K562 (cell line): Measurements from ENCODE around the gene STX1A. TPM values are rescaled to one million over a fixed set of nuclear protein-coding genes. Genes with fewer than 3 reads are reported as not detected.

Source experiments
- ATAC-seq: fragments of 200-7000 bp; cut with Tn5 transposase; 3 replicates; pipeline ENCODE4 v1.9.1; 2020; ENCODE audit warnings: moderate library complexity
- BruUV-seq: library from RNA; stranded (reverse); fragments of 400-500 nt; replicated peaks from 2 replicates; lab custom pipeline; 2021; lab: Mats Ljungman, UMichigan
- CTCF ChIA-PET: fragments of 300-600 bp; formaldehyde crosslinking; extraction: SDS; loops from one replicate; lab custom pipeline; 2021; ENCODE audit warnings: low intra/inter-chr PET ratio; lab: Yijun Ruan, JAX
- POLR2A ChIA-PET: fragments of 300-600, 350-650 bp; sonication (Branson Sonifier 250); formaldehyde crosslinking; extraction: SDS; loops from one replicate; lab custom pipeline; 2021; ENCODE audit warnings: antibody characterized with exemption, inconsistent platforms; lab: Yijun Ruan, JAX
- DNase-seq, 4 experiments: peaks; one replicate each; pipeline versions ENCODE4 v3.0.0 to v3.0.0-alpha.2; 2011 to 2018; ENCODE audit warnings: low spot score in 3 of 4, mixed read lengths in 3 of 4; ENCODE audit errors: extremely low read depth in 1 of 4
- FAIRE-seq: peaks from 2 replicates; lab custom pipeline; 2011; peaks lifted over from hg19 to GRCh38; lab: Jason Lieb, UNC
- H2AFZ ChIP-seq: 2 replicates; pipeline ENCODE4 v1.6.0; 2011; ENCODE audit warnings: low read depth, low read length, control low read depth, inconsistent platforms
- H3K27ac ChIP-seq: fragments of 200-600 bp; 3 replicates; pipeline ENCODE4 v1.8.0; 2011; ENCODE audit warnings: low read depth, mild to moderate bottlenecking, control low read depth, inconsistent platforms, low read length, moderate library complexity, mixed read lengths; ENCODE audit errors: extremely low read depth
- H3K27me3 ChIP-seq, 2 experiments: fragments of 300-600 bp in 1 of 2; 2 replicates in 1 of 2; 3 replicates in 1 of 2; pipeline versions ENCODE4 v1.6.0 to v1.8.0; 2011; ENCODE audit warnings: inconsistent platforms in 2 of 2, low read length in 2 of 2, mild to moderate bottlenecking in 1 of 2, mixed read lengths in 1 of 2, moderate library complexity in 1 of 2; ENCODE audit not compliant: control insufficient read depth in 2 of 2, insufficient read depth in 2 of 2
- H3K36me3 ChIP-seq: fragments of 300-600 bp; 3 replicates; pipeline ENCODE4 v1.8.0; 2011; ENCODE audit warnings: mild to moderate bottlenecking, low read length, inconsistent platforms; ENCODE audit not compliant: control insufficient read depth, insufficient read depth
- H3K4me1 ChIP-seq, 2 experiments: fragments of 200-600 bp in 1 of 2; replicated peaks in 1 of 2; 2 replicates in 1 of 2; 3 replicates in 1 of 2; pipeline versions ENCODE4 v1.5.1 to v1.8.0; 2011; ENCODE audit warnings: inconsistent platforms in 2 of 2, low read length in 2 of 2, mild to moderate bottlenecking in 1 of 2, mixed read lengths in 1 of 2, moderate library complexity in 1 of 2; ENCODE audit not compliant: control insufficient read depth in 2 of 2, insufficient read depth in 2 of 2
- H3K4me2 ChIP-seq: 2 replicates; pipeline ENCODE4 v1.6.1; 2011; ENCODE audit warnings: low read length, control low read depth, inconsistent platforms, mixed read lengths; ENCODE audit not compliant: insufficient read depth
- H3K4me3 ChIP-seq: fragments of 200-600 bp; sonication (generic), shearing (Covaris generic); 2 replicates; pipeline ENCODE4 v1.5.1; 2016; ENCODE audit warnings: control low read depth, inconsistent platforms
- H3K79me2 ChIP-seq: fragments of 200-600 bp; 3 replicates; pipeline ENCODE4 v1.8.0; 2011; ENCODE audit warnings: low read length, inconsistent platforms; ENCODE audit not compliant: control insufficient read depth, insufficient read depth
- H3K9ac ChIP-seq, 2 experiments: 2 replicates each; pipeline versions ENCODE4 v1.6.0 to v1.6.1; 2011; ENCODE audit warnings: low read depth in 2 of 2, low read length in 2 of 2, control low read depth in 1 of 2, inconsistent platforms in 1 of 2, mild to moderate bottlenecking in 1 of 2, mixed read lengths in 1 of 2; ENCODE audit not compliant: insufficient read depth in 1 of 2
- H3K9me1 ChIP-seq: one replicate; pipeline ENCODE4 v1.6.0; 2011; ENCODE audit warnings: inconsistent platforms, mild to moderate bottlenecking, low read length, moderate library complexity; ENCODE audit not compliant: control insufficient read depth, insufficient read depth
- H3K9me3 ChIP-seq: replicated peaks from 2 replicates; pipeline ENCODE4 v1.5.1; 2011; ENCODE audit warnings: low read depth, low read length, inconsistent platforms; ENCODE audit not compliant: control insufficient read depth, insufficient read depth
- H4K20me1 ChIP-seq: replicated peaks from 2 replicates; pipeline ENCODE4 v1.6.1; 2011; ENCODE audit warnings: low read length, inconsistent platforms, mixed read lengths; ENCODE audit not compliant: control insufficient read depth, insufficient read depth
- POLR2A ChIP-seq: fragments of 450-650 bp; conservative IDR thresholded peaks from 2 replicates; pipeline ENCODE4 v1.6.1; 2016
- POLR2G ChIP-seq: fragments of 200-400 bp; formaldehyde crosslinking; IDR thresholded peaks from 2 replicates; pipeline ENCODE4 v1.6.1; 2017; ENCODE audit warnings: low read depth, mild to moderate bottlenecking, antibody characterized with exemption, low read length, moderate library complexity
- RBFOX2 ChIP-seq: fragments of 200-400 bp; formaldehyde crosslinking; IDR thresholded peaks from 2 replicates; pipeline ENCODE4 v1.6.1; 2017; ENCODE audit warnings: low read depth, mild to moderate bottlenecking, low read length, moderate library complexity
- ZNF347 ChIP-seq: fragments of 450-650 bp; formaldehyde crosslinking; IDR thresholded peaks from 2 replicates; pipeline ENCODE4 v1.4.0; 2020; ENCODE audit warnings: low read depth, mild to moderate bottlenecking, moderate library complexity
- ZNF695 ChIP-seq: fragments of 450-650 bp; formaldehyde crosslinking; IDR thresholded peaks from 2 replicates; pipeline ENCODE4 v1.4.0; 2020; ENCODE audit warnings: mild to moderate bottlenecking, moderate library complexity
- WGBS: fragments of 100-300 bp; shearing (Covaris generic); methylation state at CpG from one replicate; pipeline ENCODE4 v1.1.6; 2016; ENCODE audit warnings: low coverage, mixed read lengths; ENCODE audit not compliant: insufficient coverage; ENCODE audit errors: missing lambda C conversion rate; 5-methylcytosine and 5-hydroxymethylcytosine counted together
- in situ Hi-C: fragments of 300-500 bp; cut with MboI; formaldehyde crosslinking; loops from 4 replicates; pipeline ENCODE4 v1.15.0; 2018; ENCODE audit warnings: inconsistent platforms, mixed read lengths
- intact Hi-C: fragments of 100-400 bp; cut with micrococcal nuclease; formaldehyde crosslinking; loops from 2 replicates; pipeline ENCODE4 v1.14.2; 2022
- polyA plus RNA-seq, 8 experiments: library from polyadenylated mRNA; depleted of rRNA in 4 of 8; stranded (reverse) in 5 of 8; unstranded in 3 of 8; fragments of >200 nt; fragmentation: Nextera tagmentation in 2 of 8; fragmentation: Illumina TruSeq in 1 of 8; extraction: Ambion mirVana in 2 of 8; extraction: Trizol in 1 of 8; gene quantifications; 2 replicates each; pipeline versions ENCODE4 v1.2.1 to v1.2.3, GENCODE V29; 2011 to 2014; ENCODE audit warnings: inconsistent platforms in 1 of 8, missing spikeins in 1 of 8
- total RNA-seq, 7 experiments: library from RNA; depleted of rRNA in 6 of 7; stranded (reverse); fragments of >200 nt in 6 of 7; fragmentation: Illumina TruSeq in 2 of 7; extraction: Trizol in 2 of 7; gene quantifications; 2 replicates each; pipeline versions ENCODE4 v1.2.1 to v1.2.3, GENCODE V29; 2011 to 2021; ENCODE audit warnings: low replicate concordance in 1 of 7
- TF ChIP-seq, protein P1 (sequence below): sonication (generic); formaldehyde crosslinking; IDR thresholded peaks from 2 replicates; pipeline ENCODE4 v1.8.0; 2023; ENCODE audit warnings: missing genetic modification reagents, mild to moderate bottlenecking, borderline replicate concordance
- TF ChIP-seq, protein P2 (sequence below): fragments of 450-650 bp; IDR thresholded peaks from 2 replicates; pipeline ENCODE4 v1.6.1; 2018; ENCODE audit not compliant: partially characterized antibody
- TF ChIP-seq, protein P3 (sequence below): fragments of 450-650 bp; conservative IDR thresholded peaks from 2 replicates; pipeline ENCODE4 v1.6.1; 2016; ENCODE audit warnings: missing genetic modification characterization, low read depth, mild to moderate bottlenecking, missing compliant biosample characterization, moderate library complexity
- TF ChIP-seq, protein P4 (sequence below): sonication (generic); formaldehyde crosslinking; IDR thresholded peaks from 2 replicates; pipeline ENCODE4 v1.9.0; 2022; ENCODE audit warnings: mild to moderate bottlenecking, missing genetic modification reagents

The STX1A gene
- total and polyA plus RNA-seq, 9 of the 15 experiments (the other 6 are each of a cell fraction or from before 2014, with no cell fraction given): 0.04 to 15.1 (median 6.3) TPM

DNA sequence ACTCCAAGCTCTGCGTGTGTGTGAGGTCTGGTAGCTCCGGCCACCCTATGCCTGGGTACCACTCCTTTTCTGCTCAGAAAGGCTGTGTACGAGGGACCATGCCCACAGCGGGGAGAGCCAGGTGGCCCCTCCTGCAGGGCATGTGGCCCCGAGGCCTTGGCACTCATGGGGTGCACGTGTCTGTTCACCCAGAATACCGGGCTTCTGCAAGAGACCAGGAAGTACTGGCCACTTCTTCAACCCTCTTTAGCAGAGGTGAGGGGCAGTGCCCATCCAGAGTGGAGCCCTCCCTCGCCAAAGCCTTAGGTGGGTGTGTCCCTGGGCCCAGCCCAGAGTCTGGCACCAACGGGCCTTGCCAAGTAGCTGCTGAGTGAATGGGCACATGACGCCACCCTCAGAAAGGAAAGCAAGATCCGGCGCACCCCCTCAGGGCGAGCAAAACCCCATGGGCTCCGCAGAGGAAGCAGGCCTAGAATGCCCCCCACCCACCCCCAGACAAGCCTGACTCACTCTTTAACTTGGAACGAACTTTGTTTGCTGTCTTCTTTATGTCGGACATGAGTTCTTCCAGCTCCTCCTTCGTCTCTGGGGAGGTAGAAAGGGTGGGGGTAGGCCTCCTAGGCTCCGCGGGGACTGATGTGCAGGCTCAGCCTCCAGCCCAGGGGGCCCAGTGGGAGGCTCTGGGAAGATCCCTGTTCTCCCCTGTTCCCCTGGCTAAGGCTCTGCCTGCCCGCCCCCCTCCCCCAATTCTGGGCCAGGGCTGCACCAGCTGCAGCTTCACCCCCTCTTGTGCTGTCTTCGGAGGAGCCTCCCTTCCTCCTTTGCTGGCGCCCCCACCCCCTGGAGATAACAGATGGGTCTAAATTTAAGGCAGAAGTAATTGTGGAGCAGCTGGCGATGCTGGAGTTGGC lies 14.6 kb downstream of the STX1A start:
- H4K20me1 ChIP-seq: peaks cover 25% of the 10 kb centered on the region
- no peak overlapping the region for H2AFZ ChIP-seq
- H3K9ac ChIP-seq: peak overlapping the region in 1 of 2 experiments; percentile 79; a peak in 2 of 4 replicates
- H3K9me3 ChIP-seq: no peaks in the 10 kb centered on the region
- H3K36me3 ChIP-seq: peaks cover 21% of the 10 kb centered on the region; the same call in 2 of the 3 replicates
- ATAC-seq: no peak
- no TSS peak for BruUV-seq
- DNase-seq: no peak
- 76% methylated on average over 22 of the region's 23 CpGs for WGBS
- no peaks in the 10 kb centered on the region; a peak in 1 of 5 replicates for H3K27me3 ChIP-seq
- ChIA-PET POLR2A (interaction anchor here (0.5 to 3.3 kb wide), 5 partner anchors 8 to 180 kb away, joined by 3 to 16 read pairs (median 6); partner anchors contain the start of gene STX1A), CTCF (no interaction called here)
- TF ChIP-seq RBFOX2 (peak; percentile 3; the same call in 1 of the 2 replicates), POLR2G (peak; percentile 8; the same call in 1 of the 2 replicates), POLR2A (0 out of 2 replicates have a peak, but pooled peaks have one; percentile 11), ZNF347 (CRISPR knock-in tag) (no peak), ZNF695 (CRISPR knock-in tag) (no peak)
- TF ChIP-seq, protein P1, sequence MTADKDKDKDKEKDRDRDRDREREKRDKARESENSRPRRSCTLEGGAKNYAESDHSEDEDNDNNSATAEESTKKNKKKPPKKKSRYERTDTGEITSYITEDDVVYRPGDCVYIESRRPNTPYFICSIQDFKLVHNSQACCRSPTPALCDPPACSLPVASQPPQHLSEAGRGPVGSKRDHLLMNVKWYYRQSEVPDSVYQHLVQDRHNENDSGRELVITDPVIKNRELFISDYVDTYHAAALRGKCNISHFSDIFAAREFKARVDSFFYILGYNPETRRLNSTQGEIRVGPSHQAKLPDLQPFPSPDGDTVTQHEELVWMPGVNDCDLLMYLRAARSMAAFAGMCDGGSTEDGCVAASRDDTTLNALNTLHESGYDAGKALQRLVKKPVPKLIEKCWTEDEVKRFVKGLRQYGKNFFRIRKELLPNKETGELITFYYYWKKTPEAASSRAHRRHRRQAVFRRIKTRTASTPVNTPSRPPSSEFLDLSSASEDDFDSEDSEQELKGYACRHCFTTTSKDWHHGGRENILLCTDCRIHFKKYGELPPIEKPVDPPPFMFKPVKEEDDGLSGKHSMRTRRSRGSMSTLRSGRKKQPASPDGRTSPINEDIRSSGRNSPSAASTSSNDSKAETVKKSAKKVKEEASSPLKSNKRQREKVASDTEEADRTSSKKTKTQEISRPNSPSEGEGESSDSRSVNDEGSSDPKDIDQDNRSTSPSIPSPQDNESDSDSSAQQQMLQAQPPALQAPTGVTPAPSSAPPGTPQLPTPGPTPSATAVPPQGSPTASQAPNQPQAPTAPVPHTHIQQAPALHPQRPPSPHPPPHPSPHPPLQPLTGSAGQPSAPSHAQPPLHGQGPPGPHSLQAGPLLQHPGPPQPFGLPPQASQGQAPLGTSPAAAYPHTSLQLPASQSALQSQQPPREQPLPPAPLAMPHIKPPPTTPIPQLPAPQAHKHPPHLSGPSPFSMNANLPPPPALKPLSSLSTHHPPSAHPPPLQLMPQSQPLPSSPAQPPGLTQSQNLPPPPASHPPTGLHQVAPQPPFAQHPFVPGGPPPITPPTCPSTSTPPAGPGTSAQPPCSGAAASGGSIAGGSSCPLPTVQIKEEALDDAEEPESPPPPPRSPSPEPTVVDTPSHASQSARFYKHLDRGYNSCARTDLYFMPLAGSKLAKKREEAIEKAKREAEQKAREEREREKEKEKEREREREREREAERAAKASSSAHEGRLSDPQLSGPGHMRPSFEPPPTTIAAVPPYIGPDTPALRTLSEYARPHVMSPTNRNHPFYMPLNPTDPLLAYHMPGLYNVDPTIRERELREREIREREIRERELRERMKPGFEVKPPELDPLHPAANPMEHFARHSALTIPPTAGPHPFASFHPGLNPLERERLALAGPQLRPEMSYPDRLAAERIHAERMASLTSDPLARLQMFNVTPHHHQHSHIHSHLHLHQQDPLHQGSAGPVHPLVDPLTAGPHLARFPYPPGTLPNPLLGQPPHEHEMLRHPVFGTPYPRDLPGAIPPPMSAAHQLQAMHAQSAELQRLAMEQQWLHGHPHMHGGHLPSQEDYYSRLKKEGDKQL: 0 out of 2 replicates have a peak, but pooled peaks have one; percentile 2
- TF ChIP-seq, protein P2, sequence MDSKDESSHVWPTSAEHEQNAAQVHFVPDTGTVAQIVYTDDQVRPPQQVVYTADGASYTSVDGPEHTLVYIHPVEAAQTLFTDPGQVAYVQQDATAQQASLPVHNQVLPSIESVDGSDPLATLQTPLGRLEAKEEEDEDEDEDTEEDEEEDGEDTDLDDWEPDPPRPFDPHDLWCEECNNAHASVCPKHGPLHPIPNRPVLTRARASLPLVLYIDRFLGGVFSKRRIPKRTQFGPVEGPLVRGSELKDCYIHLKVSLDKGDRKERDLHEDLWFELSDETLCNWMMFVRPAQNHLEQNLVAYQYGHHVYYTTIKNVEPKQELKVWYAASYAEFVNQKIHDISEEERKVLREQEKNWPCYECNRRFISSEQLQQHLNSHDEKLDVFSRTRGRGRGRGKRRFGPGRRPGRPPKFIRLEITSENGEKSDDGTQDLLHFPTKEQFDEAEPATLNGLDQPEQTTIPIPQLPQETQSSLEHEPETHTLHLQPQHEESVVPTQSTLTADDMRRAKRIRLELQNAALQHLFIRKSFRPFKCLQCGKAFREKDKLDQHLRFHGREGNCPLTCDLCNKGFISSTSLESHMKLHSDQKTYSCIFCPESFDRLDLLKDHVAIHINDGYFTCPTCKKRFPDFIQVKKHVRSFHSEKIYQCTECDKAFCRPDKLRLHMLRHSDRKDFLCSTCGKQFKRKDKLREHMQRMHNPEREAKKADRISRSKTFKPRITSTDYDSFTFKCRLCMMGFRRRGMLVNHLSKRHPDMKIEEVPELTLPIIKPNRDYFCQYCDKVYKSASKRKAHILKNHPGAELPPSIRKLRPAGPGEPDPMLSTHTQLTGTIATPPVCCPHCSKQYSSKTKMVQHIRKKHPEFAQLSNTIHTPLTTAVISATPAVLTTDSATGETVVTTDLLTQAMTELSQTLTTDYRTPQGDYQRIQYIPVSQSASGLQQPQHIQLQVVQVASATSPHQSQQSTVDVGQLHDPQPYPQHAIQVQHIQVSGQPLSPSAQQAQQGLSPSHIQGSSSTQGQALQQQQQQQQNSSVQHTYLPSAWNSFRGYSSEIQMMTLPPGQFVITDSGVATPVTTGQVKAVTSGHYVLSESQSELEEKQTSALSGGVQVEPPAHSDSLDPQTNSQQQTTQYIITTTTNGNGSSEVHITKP: peak; percentile 72
- TF ChIP-seq, protein P3, sequence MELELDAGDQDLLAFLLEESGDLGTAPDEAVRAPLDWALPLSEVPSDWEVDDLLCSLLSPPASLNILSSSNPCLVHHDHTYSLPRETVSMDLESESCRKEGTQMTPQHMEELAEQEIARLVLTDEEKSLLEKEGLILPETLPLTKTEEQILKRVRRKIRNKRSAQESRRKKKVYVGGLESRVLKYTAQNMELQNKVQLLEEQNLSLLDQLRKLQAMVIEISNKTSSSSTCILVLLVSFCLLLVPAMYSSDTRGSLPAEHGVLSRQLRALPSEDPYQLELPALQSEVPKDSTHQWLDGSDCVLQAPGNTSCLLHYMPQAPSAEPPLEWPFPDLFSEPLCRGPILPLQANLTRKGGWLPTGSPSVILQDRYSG (tag): no peak
- TF ChIP-seq, protein P4, sequence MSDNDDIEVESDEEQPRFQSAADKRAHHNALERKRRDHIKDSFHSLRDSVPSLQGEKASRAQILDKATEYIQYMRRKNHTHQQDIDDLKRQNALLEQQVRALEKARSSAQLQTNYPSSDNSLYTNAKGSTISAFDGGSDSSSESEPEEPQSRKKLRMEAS: peak; percentile 10; the same call in 1 of the 2 replicates
- no peak overlapping the region for H3K4me2 ChIP-seq
- no peaks in the 10 kb centered on the region for H3K79me2 ChIP-seq
- H3K9me1 ChIP-seq: no peaks in the 10 kb centered on the region
- no peak for FAIRE-seq
- in situ Hi-C loops: no loop called here
- peaks cover 20 to 73% of the 10 kb centered on the region in 2 experiments; a peak in 4 of 5 replicates for H3K4me1 ChIP-seq
- no peak overlapping the region for H3K27ac ChIP-seq
- H3K4me3 ChIP-seq: no peak overlapping the region
- intact Hi-C loops: no loop called here
